NCI-H146 (cell line): ENCODE measurements around the gene MMADHC.
"Not testable (repeated sequence)": the region's sequence is repeated elsewhere in the genome, so short reads cannot be mapped to it uniquely, and the experiment has no call there.

Source experiments
- DNase-seq: peaks from one replicate; lab custom pipeline; 2025; lab: John Stamatoyannopoulos, UW

Gene MMADHC

GRCh38 chr2:149595056-149595963 lies 7.7 kb upstream of the MMADHC start:
- no peak for DNase-seq

GRCh38 chr2:149594411-149594810 lies 6.8 kb upstream of the MMADHC start:
- DNase-seq = no peak

- no peak for DNase-seq
Measured at GRCh38 chr2:149587950-149588487, 444 bp upstream of the MMADHC start.

- no peak for DNase-seq
Measured at GRCh38 chr2:149586898-149587219, 716 bp downstream of the MMADHC start.

- no peak for DNase-seq
Measured at GRCh38 chr2:149586063-149586462, 1.5 kb downstream of the MMADHC start.

- DNase-seq = no peak
Measured at GRCh38 chr2:149585166-149585885, 2.2 kb downstream of the MMADHC start.

- DNase-seq = no peak
Measured at GRCh38 chr2:149579972-149580882, 7.3 kb downstream of the MMADHC start.

GRCh38 chr2:149577269-149577668 lies 10.3 kb downstream of the MMADHC start:
- no peak for DNase-seq

GRCh38 chr2:149575752-149576151 lies 11.8 kb downstream of the MMADHC start:
- no peak for DNase-seq

GRCh38 chr2:149575277-149575676 lies 12.3 kb downstream of the MMADHC start:
- no peak for DNase-seq

- no peak for DNase-seq
Measured at GRCh38 chr2:149573760-149574159, 13.8 kb downstream of the MMADHC start.

- no peak for DNase-seq
Measured at GRCh38 chr2:149572102-149572953, 15.2 kb downstream of the MMADHC start.

- DNase-seq = no peak
Measured at GRCh38 chr2:149568138-149568537, 19.4 kb downstream of the MMADHC start.

- no peak for DNase-seq
Measured at GRCh38 chr2:149566652-149567051, 20.9 kb downstream of the MMADHC start.

- not testable (repeated sequence) for DNase-seq
Measured at GRCh38 chr2:149565625-149566024, 21.9 kb downstream of the MMADHC start.

GRCh38 chr2:149564983-149565382 lies 22.6 kb downstream of the MMADHC start:
- no peak for DNase-seq

GRCh38 chr2:149564097-149564496 lies 23.5 kb downstream of the MMADHC start:
- no peak for DNase-seq

GRCh38 chr2:149562324-149562723 lies 25.3 kb downstream of the MMADHC start:
- no peak for DNase-seq

- DNase-seq = peak; percentile 3
Measured at GRCh38 chr2:149561309-149561926, 26.2 kb downstream of the MMADHC start.

GRCh38 chr2:149559341-149560068 lies 28.1 kb downstream of the MMADHC start:
- no peak for DNase-seq
